HEK293T (cell line): ENCODE results near the gene ZNF521.

Source experiments
- FOXA1 ChIP-seq: fragments of 450-650 bp; IDR thresholded peaks from 2 replicates; pipeline ENCODE4 v1.6.1; 2016; ENCODE audit warnings: mild to moderate bottlenecking
- SP1 ChIP-seq: fragments of 450-650 bp; IDR thresholded peaks from 2 replicates; pipeline ENCODE4 v1.6.1; 2017

DNA sequence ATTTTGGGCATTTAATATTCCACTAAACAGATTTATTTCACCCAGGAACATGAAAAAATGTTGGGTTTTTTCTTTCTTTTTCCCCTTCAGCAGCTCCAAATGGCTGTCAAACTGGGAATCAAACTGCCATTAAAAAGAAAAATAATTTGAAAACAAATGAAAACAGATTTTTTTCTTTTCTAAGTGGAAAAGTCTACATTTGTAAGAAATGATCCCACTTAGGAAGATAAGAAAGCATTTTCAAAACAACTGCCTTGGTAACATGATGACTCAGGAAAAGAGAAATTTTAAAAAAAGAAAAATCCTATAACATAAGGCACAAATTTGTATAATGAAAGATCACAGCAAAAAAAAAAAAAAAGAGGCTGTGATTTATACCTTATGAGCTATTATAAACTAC is 20.0 kb downstream of the ZNF521 start:
- TF ChIP-seq FOXA1 (no peak), SP1 (no peak)
